Measurements from ENCODE around the gene CBY3.
"Not testable (repeated sequence)": the region's sequence is repeated elsewhere in the genome, so short reads cannot be mapped to it uniquely, and the experiment has no call there.

- TF ChIP-seq, protein P1, sequence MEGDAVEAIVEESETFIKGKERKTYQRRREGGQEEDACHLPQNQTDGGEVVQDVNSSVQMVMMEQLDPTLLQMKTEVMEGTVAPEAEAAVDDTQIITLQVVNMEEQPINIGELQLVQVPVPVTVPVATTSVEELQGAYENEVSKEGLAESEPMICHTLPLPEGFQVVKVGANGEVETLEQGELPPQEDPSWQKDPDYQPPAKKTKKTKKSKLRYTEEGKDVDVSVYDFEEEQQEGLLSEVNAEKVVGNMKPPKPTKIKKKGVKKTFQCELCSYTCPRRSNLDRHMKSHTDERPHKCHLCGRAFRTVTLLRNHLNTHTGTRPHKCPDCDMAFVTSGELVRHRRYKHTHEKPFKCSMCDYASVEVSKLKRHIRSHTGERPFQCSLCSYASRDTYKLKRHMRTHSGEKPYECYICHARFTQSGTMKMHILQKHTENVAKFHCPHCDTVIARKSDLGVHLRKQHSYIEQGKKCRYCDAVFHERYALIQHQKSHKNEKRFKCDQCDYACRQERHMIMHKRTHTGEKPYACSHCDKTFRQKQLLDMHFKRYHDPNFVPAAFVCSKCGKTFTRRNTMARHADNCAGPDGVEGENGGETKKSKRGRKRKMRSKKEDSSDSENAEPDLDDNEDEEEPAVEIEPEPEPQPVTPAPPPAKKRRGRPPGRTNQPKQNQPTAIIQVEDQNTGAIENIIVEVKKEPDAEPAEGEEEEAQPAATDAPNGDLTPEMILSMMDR (IDR thresholded peaks at IDR 0.05) = not testable (repeated sequence)
- not testable (repeated sequence) for TF ChIP-seq POLR2A (IDR thresholded peaks at IDR 0.05)
Measured at GRCh38 chr5:179657302-179658178, 23.3 kb downstream of the CBY3 start.
